RWPE1 (cell line): Measurements from ENCODE around the gene DZANK1.

ENCODE experiments used
- CTCF ChIA-PET: fragments of 350-600 bp; sonication (Branson Sonifier 250); formaldehyde crosslinking; extraction: SDS; loops from one replicate; lab custom pipeline; 2021; lab: Yijun Ruan, JAX
- POLR2A ChIA-PET: fragments of 400-600 bp; formaldehyde crosslinking; extraction: SDS; loops from one replicate; lab custom pipeline; 2020; ENCODE audit warnings: antibody characterized with exemption; ENCODE audit not compliant: low non-redundant PET; lab: Yijun Ruan, JAX
- DNase-seq: peaks from one replicate; pipeline ENCODE4 v3.0.0; 2012; ENCODE audit warnings: low spot score
- H3K27ac ChIP-seq: fragments of 450-650 bp; 2 replicates; pipeline ENCODE4 v1.5.1; 2017
- TF ChIP-seq, protein P1 (sequence below): fragments of 450-650 bp; conservative IDR thresholded peaks from 2 replicates; pipeline ENCODE4 v1.5.1; 2017; ENCODE audit warnings: low read depth, mild to moderate bottlenecking

The DZANK1 gene

GRCh38 chr20:18427214-18427613 is 39.6 kb downstream of the DZANK1 start:
- ChIA-PET CTCF (no interaction called here), POLR2A (no interaction called here)
- no peak for DNase-seq
- TF ChIP-seq, protein P1, sequence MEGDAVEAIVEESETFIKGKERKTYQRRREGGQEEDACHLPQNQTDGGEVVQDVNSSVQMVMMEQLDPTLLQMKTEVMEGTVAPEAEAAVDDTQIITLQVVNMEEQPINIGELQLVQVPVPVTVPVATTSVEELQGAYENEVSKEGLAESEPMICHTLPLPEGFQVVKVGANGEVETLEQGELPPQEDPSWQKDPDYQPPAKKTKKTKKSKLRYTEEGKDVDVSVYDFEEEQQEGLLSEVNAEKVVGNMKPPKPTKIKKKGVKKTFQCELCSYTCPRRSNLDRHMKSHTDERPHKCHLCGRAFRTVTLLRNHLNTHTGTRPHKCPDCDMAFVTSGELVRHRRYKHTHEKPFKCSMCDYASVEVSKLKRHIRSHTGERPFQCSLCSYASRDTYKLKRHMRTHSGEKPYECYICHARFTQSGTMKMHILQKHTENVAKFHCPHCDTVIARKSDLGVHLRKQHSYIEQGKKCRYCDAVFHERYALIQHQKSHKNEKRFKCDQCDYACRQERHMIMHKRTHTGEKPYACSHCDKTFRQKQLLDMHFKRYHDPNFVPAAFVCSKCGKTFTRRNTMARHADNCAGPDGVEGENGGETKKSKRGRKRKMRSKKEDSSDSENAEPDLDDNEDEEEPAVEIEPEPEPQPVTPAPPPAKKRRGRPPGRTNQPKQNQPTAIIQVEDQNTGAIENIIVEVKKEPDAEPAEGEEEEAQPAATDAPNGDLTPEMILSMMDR: no peak
- H3K27ac ChIP-seq: no peak overlapping the region

DNA sequence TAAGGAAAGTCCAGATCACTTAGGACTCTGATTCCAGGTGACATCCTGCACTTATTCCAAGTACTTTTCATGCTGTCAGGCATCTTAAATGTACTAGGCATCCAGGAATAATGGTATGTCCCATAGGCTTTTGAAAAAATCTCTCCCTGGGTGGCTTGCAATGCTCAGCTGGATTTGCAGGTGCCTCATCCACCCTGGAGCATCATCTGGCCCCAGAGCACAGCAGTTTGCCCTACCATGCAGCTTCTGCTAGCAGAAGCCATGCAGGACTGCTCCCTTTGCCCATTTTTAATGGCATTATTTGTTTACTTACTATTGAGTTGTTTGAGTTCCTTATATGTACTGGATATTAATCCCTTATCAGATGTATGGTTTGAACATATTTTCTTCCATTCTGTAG is 45.2 kb downstream of the DZANK1 start:
- TF ChIP-seq, protein P1: no peak
- ChIA-PET POLR2A (no interaction called here), CTCF (interaction anchor here (0.6 kb wide), 2 partner anchors 15 to 113 kb away, joined by 3 read pairs; no protein-coding TSS in a partner anchor)
- DNase-seq: no peak
- H3K27ac ChIP-seq: no peak overlapping the region

GRCh38 chr20:18416486-18416885 is 50.3 kb downstream of the DZANK1 start:
- CTCF ChIA-PET: no interaction called here
- TF ChIP-seq, protein P1: no peak
- H3K27ac ChIP-seq: no peak overlapping the region
- no peak for DNase-seq
- POLR2A ChIA-PET: no interaction called here

- ChIA-PET POLR2A (no interaction called here), CTCF (interaction anchor here (0.6 kb wide), 1 partner anchor 908 kb away, joined by 3 read pairs; no protein-coding TSS in a partner anchor)
- TF ChIP-seq, protein P1: no peak
- H3K27ac ChIP-seq: no peak overlapping the region
- DNase-seq: no peak
These were observed 52.7 kb downstream of the DZANK1 start for GRCh38 chr20:18414140-18414539.

DNA sequence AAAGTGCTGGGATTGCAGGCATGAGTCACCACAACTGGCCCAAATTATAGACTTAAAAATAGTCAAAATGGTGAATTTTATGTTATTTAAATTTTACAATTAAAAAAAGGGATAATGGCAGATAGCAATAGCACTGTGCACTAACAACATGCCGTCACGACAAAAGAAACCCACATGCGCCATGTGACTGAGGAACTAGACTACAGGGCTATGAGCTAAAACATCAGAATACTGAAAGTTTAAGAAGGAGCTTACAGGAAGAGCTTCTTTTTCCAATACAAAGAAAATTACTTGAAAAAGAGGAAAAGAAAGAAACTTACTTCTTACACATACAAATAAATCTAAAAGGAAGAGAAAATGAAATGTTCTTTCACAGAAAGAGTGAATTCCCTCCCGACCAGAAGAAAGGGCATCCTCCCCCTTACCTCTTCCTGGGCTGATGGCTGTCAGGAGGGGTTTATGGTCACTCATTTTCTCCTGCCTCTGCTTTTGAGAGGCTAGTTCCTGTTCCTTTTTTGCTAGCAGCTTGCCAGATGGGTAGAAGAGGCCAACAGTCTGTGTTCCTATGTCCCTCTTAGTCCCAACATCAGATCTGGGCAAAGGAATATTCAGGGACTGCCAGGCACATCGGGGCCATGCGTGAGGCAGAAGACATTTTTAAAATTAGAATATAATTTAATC is 54.5 kb downstream of the DZANK1 start:
- ChIA-PET POLR2A (no interaction called here), CTCF (interaction anchor here (0.6 kb wide), 1 partner anchor 289 kb away, joined by 6 read pairs; no protein-coding TSS in a partner anchor)
- H3K27ac ChIP-seq: no peak overlapping the region
- DNase-seq: no peak
- TF ChIP-seq, protein P1: no peak

DNA sequence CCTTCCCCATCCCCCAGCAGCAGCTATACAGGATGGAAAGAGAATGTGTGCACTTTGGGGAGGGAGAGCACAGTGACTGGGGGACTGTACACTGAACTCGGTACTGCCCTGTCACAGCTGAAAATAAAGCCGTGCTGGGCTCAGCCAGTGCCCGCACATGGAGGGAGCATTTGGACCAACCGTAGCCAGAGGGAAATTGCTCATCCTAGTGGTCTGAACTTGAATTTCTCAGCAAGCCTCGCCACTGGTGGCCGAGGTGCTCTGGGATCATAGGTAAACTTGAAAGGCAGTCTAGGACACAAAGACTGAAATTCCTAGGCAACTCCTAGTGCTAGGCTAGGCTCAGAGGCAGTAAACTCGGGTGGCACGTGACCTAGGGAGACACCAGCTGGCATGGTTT is 61.0 kb downstream of the DZANK1 start:
- no peak overlapping the region for H3K27ac ChIP-seq
- TF ChIP-seq, protein P1: no peak
- DNase-seq: no peak
- ChIA-PET POLR2A (no interaction called here), CTCF (no interaction called here)
